ENCODE data around the gene INPP5A. TPM values are rescaled to one million over a fixed set of nuclear protein-coding genes. Genes with fewer than 3 reads are reported as not detected.

INPP5A gene
- total RNA-seq, 4 donors from 2014 or later = 31.2 to 51.8 (median 41.5) TPM

GRCh38 chr10:132832186-132832969 lies 294.8 kb downstream of the INPP5A start:
- H3K4me3 ChIP-seq (ENCODE audit: low read depth, poor library complexity, severe bottlenecking) = no peak overlapping the region
- 36 to 39% methylated on average over 30 of the region's 30 CpGs for WGBS, 2 donors
- intact Hi-C loops (cut with DNase I; ENCODE audit: low total_unique reads) = no loop called here
- peak; percentile 6 to 76 for DNase-seq (ENCODE audit: low spot score in 2 of 2)
- TF ChIP-seq POLR2A (IDR thresholded peaks at IDR 0.05) (no peak), CTCF (IDR thresholded peaks at IDR 0.05) (no peak)

Other genes starting within 250 kb of the INPP5A start
- 1 to 10 TPM; 4.8 to 6.4 (median 5.7) TPM for gene STK32C, start 229.8 kb upstream of the INPP5A start, total RNA-seq
- 10 to 100 TPM in 1 of 4 donors, 1 to 10 TPM in 3; 3.1 to 11.3 (median 8.5) TPM for gene LRRC27, start 205.6 kb upstream of the INPP5A start, total RNA-seq
- 10 to 100 TPM; 28.3 to 33.1 (median 28.9) TPM for gene PWWP2B, start 140.6 kb upstream of the INPP5A start, total RNA-seq
- not detected for gene NKX6-2, start 248.4 kb downstream of the INPP5A start, total RNA-seq

Measured in lower leg skin (tissue), 4 donors.